Sigmoid colon (tissue), 3 donors: Measurements from ENCODE around the gene PLXNA3.

Experiments used
- CTCF ChIP-seq, 4 experiments: fragments of 450-650 bp in 3 of 4; fragments of 200-600 bp in 1 of 4; IDR thresholded peaks; one replicate each; pipeline ENCODE4 v1.5.1; 2016 to 2019; ENCODE audit warnings: antibody characterized with exemption in 4 of 4, mild to moderate bottlenecking in 3 of 4, moderate library complexity in 2 of 4
- POLR2A ChIP-seq, 2 donors: fragments of 450-650 bp; IDR thresholded peaks; one replicate each; pipeline ENCODE4 v1.6.1; 2016; ENCODE audit warnings: antibody characterized with exemption in 2 of 2, mild to moderate bottlenecking in 2 of 2, moderate library complexity in 2 of 2

DNA sequence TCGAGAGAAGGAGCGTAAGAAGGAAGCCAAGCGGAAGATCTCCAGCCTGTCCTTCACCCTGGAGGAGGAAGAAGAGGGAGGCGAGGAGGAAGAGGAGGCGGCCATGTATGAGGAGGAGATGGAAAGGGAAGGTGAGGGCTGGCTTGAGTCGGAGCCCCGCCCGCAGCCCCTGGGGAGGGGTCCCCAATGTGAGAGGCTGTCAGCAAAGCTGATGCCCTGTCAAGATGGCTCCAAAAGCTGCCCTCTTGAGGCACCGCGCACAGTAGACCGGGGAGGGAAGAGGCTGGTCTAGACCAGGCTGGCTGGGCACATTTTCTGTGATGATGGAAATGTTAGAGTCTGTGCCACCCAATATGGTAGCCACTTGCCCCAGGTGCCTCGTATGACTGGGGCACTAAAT lies 11.7 kb upstream of the PLXNA3 start:
- TF ChIP-seq POLR2A (IDR thresholded peaks at IDR 0.05) (no peak), CTCF (IDR thresholded peaks at IDR 0.05) (no peak)
